Measurements from ENCODE around the gene TMEM161A.

The TMEM161A gene

GRCh38 chr19:19185853-19186740 lies 47.8 kb upstream of the TMEM161A start (continued):
- TF ChIP-seq ZSCAN5A (tag by site-specific recombination; IDR thresholded peaks at IDR 0.05) (peak; percentile 60; the same call in 1 of the 2 replicates), ZNF133 (tag by site-specific recombination; IDR thresholded peaks at IDR 0.05) (no peak), ZNF701 (tag by site-specific recombination; IDR thresholded peaks at IDR 0.05) (no peak), ZNF596 (tag by site-specific recombination; IDR thresholded peaks at IDR 0.05) (no peak)

GRCh38 chr19:19181488-19181998 lies 43.3 kb upstream of the TMEM161A start:
- Histone ChIP-seq H3K4me3 (ENCODE audit: low read depth, low read length) (no peak overlapping the region), H3K9me3 (ENCODE audit: control insufficient read depth, insufficient read depth, low read depth, low read length) (no peaks in the 10 kb centered on the region), H3K36me3 (ENCODE audit: control insufficient read depth in 2 of 2, insufficient read depth in 1 of 2, low read length in 2 of 2) (peaks cover 0 to 34% of the 10 kb centered on the region in 2 experiments; a peak in 2 of 3 replicates), H3K4me1 (ENCODE audit: control insufficient read depth, insufficient read depth, low read length) (no peaks in the 10 kb centered on the region), H3K27ac (ENCODE audit: extremely low read depth, low read depth, low read length) (no peak overlapping the region)
- TF ChIP-seq TRIM28 (IDR thresholded peaks at IDR 0.05; ENCODE audit: borderline replicate concordance, low read length) (no peak), ZNF610 (tag by site-specific recombination; IDR thresholded peaks at IDR 0.05; ENCODE audit: borderline replicate concordance) (no peak), ZNF777 (tag by site-specific recombination; IDR thresholded peaks at IDR 0.05; ENCODE audit: borderline replicate concordance) (no peak), ZNF548 (tag by site-specific recombination; IDR thresholded peaks at IDR 0.05) (no peak), KLF16 (tag by site-specific recombination; IDR thresholded peaks at IDR 0.05) (no peak), ZNF394 (tag by site-specific recombination; IDR thresholded peaks at IDR 0.05; ENCODE audit: borderline replicate concordance) (no peak), ZBTB8A (tag by site-specific recombination; IDR thresholded peaks at IDR 0.05) (no peak), ZNF704 (tag by site-specific recombination; IDR thresholded peaks at IDR 0.05) (no peak), ZSCAN23 (tag by site-specific recombination; IDR thresholded peaks at IDR 0.05) (no peak), ZNF837 (tag by site-specific recombination; IDR thresholded peaks at IDR 0.05) (no peak), ZBTB21 (tag by site-specific recombination; IDR thresholded peaks at IDR 0.05) (no peak)
- POLR2A ChIA-PET = no interaction called here
- CTCF ChIA-PET = interaction anchor here (0.7 kb wide), 1 partner anchor 672 kb away, joined by 3 read pairs; no protein-coding TSS in a partner anchor

- H3K27ac ChIP-seq (ENCODE audit: extremely low read depth, low read depth, low read length) = no peak overlapping the region
- H3K36me3 ChIP-seq (ENCODE audit: control insufficient read depth in 2 of 2, insufficient read depth in 1 of 2, low read length in 2 of 2) = peaks cover 0 to 27% of the 10 kb centered on the region in 2 experiments; a peak in 2 of 3 replicates
- no peaks in the 10 kb centered on the region for H3K9me3 ChIP-seq (ENCODE audit: control insufficient read depth, insufficient read depth, low read depth, low read length)
- peak; percentile 36; the same call in 1 of the 2 replicates for TF ChIP-seq TRIM28 (IDR thresholded peaks at IDR 0.05; ENCODE audit: borderline replicate concordance, low read length)
- TF ChIP-seq ZBTB49 (tag by site-specific recombination; IDR thresholded peaks at IDR 0.05; ENCODE audit: low read depth) = no peak
- TF ChIP-seq ZNF768 (tag by site-specific recombination; IDR thresholded peaks at IDR 0.05) = 0 out of 2 replicates have a peak, but pooled peaks have one; percentile 28
- no peak overlapping the region for H3K4me3 ChIP-seq (ENCODE audit: low read depth, low read length)
- POLR2A ChIA-PET = no interaction called here
- CTCF ChIA-PET = no interaction called here
- H3K4me1 ChIP-seq (ENCODE audit: control insufficient read depth, insufficient read depth, low read length) = no peaks in the 10 kb centered on the region
Measured at GRCh38 chr19:19179548-19180441, 41.5 kb upstream of the TMEM161A start.

Measured in HEK293 (cell line).